ENCODE results near the gene TUBB2A. TPM values are rescaled to one million over a fixed set of nuclear protein-coding genes. Genes with fewer than 3 reads are reported as not detected.

Gene TUBB2A
- total and polyA plus RNA-seq, 2 of the 8 experiments (the other 6 are each of a cell fraction or from before 2014, with no cell fraction given) = 315 to 330 TPM

DNA sequence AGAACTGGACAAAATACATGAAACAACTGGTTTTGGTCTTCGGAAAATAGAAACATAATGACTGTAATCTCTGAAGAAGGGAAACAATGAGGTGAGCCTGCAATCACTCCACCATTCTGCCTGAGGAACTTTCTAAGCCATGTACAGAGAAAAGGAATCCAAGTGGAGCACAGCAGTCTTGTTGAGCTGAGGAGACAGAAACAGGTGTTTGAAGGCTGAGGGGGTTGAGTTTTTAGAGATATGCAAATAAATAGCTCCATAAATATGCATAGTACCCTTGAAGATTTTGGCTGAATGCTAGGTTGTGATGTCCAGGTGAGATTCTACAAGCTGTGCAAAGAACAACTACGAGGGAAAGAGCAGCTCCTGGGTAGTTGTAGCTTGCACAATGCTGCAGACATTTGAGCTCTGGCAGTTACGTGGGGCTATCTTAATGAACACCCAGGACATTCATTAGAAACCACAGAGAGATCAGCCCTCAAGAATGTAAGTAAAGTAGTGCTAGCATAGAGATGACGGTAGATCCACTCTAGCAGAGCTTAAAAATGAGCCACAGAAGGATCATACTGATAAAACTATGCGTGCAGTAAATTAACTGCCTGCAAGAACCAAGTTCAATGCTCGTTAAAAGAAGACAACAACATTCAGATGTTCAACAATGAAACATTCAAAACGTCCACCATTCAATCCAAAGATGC is 45.8 kb upstream of the TUBB2A start (continued):
- TF ChIP-seq SIN3A (conservative IDR thresholded peaks at IDR 0.05 in 1 of 2, IDR thresholded peaks at IDR 0.05 in 1 of 2; ENCODE audit: low read depth in 1 of 2, low read length in 2 of 2) (no peak), SP2 (IDR thresholded peaks at IDR 0.05; ENCODE audit: low read length) (no peak)
- TF ChIP-seq, protein P1, sequence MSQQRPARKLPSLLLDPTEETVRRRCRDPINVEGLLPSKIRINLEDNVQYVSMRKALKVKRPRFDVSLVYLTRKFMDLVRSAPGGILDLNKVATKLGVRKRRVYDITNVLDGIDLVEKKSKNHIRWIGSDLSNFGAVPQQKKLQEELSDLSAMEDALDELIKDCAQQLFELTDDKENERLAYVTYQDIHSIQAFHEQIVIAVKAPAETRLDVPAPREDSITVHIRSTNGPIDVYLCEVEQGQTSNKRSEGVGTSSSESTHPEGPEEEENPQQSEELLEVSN (IDR thresholded peaks at IDR 0.05) = no peak
